ENCODE measurements around the gene NAA60.

- TF ChIP-seq FOXP2 (optimal IDR thresholded peaks at IDR 0.05; ENCODE audit: borderline replicate concordance, extremely low read depth, extremely low read length, insufficient read depth) (no peak), POLR2AphosphoS5 (IDR thresholded peaks at IDR 0.05; ENCODE audit: low read depth, low read length) (no peak), REST (IDR thresholded peaks at IDR 0.05; ENCODE audit: insufficient read depth in 1 of 2, low read depth in 2 of 2, low read length in 2 of 2) (no peak), SIN3A (IDR thresholded peaks at IDR 0.05; ENCODE audit: borderline replicate concordance, insufficient read depth, low read length) (no peak), TAF1 (IDR thresholded peaks at IDR 0.05; ENCODE audit: borderline replicate concordance, insufficient read depth, low read length) (no peak)
Observed at GRCh38 chr16:3472878-3473595, 29.6 kb downstream of the NAA60 start.

Data from PFSK-1 (cell line).